ENCODE results near the gene TMOD3. TPM values are rescaled to one million over a fixed set of nuclear protein-coding genes. Genes with fewer than 3 reads are reported as not detected.

The TMOD3 gene
- total and polyA plus RNA-seq, 2 experiments from 2014 or later: 27.2 to 38.3 TPM

DNA sequence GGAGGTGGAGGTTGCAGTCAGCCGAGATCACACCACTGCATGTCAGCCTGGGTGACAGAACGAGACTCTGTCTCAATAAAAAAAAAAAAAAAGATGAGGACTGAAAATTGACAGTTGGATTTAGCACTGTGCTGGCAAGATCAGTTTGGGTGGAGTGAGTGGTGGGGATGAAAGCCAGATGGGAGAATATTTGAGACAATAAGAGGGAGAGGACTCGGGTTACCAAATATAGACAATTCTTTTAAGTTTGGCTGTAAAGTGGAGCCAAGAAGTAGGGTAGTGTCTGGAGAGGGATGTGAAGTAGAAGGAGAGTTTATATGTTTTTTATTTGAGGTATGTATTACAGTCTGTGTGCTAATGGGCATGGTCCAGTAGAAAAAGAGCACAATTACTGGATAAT, 20.4 kb downstream of the TMOD3 start:
- Histone ChIP-seq H3K9me2 (replicated peaks; ENCODE audit: insufficient read depth) (no peaks in the 10 kb centered on the region), H2AFZ (no peak overlapping the region), H3K27me3 (no peaks in the 10 kb centered on the region), H3K79me2 (peaks cover 100% of the 10 kb centered on the region), H3K27ac (no peak overlapping the region), H4K20me1 (ENCODE audit: insufficient read depth, poor library complexity, severe bottlenecking) (peaks cover 13% of the 10 kb centered on the region), H3K9me3 (ENCODE audit: low read depth) (no peaks in the 10 kb centered on the region), H3K36me3 (replicated peaks; ENCODE audit: insufficient read depth, low read depth) (no peaks in the 10 kb centered on the region), H3K4me3 (no peak overlapping the region), H3K4me2 (no peak overlapping the region), H3K4me1 (ENCODE audit: insufficient read depth) (peaks cover 14% of the 10 kb centered on the region)
- 80% methylated on average over 3 of the region's 3 CpGs for WGBS (ENCODE audit: low lambda C conversion rate, missing lambda C conversion rate)
- no peak for TF ChIP-seq EZH2 (IDR thresholded peaks at IDR 0.05; ENCODE audit: borderline replicate concordance)
- TF ChIP-seq, protein P1, sequence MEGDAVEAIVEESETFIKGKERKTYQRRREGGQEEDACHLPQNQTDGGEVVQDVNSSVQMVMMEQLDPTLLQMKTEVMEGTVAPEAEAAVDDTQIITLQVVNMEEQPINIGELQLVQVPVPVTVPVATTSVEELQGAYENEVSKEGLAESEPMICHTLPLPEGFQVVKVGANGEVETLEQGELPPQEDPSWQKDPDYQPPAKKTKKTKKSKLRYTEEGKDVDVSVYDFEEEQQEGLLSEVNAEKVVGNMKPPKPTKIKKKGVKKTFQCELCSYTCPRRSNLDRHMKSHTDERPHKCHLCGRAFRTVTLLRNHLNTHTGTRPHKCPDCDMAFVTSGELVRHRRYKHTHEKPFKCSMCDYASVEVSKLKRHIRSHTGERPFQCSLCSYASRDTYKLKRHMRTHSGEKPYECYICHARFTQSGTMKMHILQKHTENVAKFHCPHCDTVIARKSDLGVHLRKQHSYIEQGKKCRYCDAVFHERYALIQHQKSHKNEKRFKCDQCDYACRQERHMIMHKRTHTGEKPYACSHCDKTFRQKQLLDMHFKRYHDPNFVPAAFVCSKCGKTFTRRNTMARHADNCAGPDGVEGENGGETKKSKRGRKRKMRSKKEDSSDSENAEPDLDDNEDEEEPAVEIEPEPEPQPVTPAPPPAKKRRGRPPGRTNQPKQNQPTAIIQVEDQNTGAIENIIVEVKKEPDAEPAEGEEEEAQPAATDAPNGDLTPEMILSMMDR (IDR thresholded peaks at IDR 0.05; ENCODE audit: poor library complexity): no peak
- no peak for TF ChIP-seq EZH2phosphoT487 (IDR thresholded peaks at IDR 0.05; ENCODE audit: low read depth, severe bottlenecking, unreplicated experiment)
- DNase-seq (ENCODE audit: low spot score): no peak

DNA sequence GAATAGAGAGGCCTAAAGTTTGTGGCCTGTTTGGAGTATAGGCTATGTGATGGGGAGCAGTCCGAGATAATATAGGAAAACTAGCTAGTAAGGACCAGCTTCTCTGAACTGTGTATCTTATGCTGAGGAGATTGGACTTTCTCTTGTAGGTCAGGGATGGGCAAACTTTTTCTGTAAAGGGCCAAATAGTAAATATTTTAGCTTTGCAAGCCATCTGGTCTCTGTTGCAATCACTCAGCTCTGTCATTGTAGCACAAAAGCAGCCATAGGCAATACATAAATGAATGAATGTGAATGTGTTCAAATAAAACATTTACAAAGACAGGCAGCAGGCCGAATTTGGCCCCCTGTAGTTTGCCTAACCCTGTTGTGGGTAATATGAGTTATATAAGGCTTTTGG, 24.5 kb downstream of the TMOD3 start:
- H3K9me3 ChIP-seq (ENCODE audit: low read depth): no peaks in the 10 kb centered on the region
- no peak overlapping the region for H3K27ac ChIP-seq
- no peaks in the 10 kb centered on the region for H3K4me1 ChIP-seq (ENCODE audit: insufficient read depth)
- H3K4me2 ChIP-seq: no peak overlapping the region
- H2AFZ ChIP-seq: no peak overlapping the region
- H3K27me3 ChIP-seq: no peaks in the 10 kb centered on the region
- 83% methylated on average over 2 of the region's 2 CpGs for WGBS (ENCODE audit: low lambda C conversion rate, missing lambda C conversion rate)
- H3K36me3 ChIP-seq (replicated peaks; ENCODE audit: insufficient read depth, low read depth): no peaks in the 10 kb centered on the region
- H3K9me2 ChIP-seq (replicated peaks; ENCODE audit: insufficient read depth): no peaks in the 10 kb centered on the region
- TF ChIP-seq EZH2 (IDR thresholded peaks at IDR 0.05; ENCODE audit: borderline replicate concordance): no peak
- TF ChIP-seq, protein P1 (IDR thresholded peaks at IDR 0.05; ENCODE audit: poor library complexity): no peak
- no peak for TF ChIP-seq EZH2phosphoT487 (IDR thresholded peaks at IDR 0.05; ENCODE audit: low read depth, severe bottlenecking, unreplicated experiment)
- no peak for DNase-seq (ENCODE audit: low spot score)
- H4K20me1 ChIP-seq (ENCODE audit: insufficient read depth, poor library complexity, severe bottlenecking): peaks cover 13% of the 10 kb centered on the region
- H3K4me3 ChIP-seq: no peak overlapping the region
- peaks cover 92% of the 10 kb centered on the region for H3K79me2 ChIP-seq

GRCh38 chr15:51855612-51856011, 26.2 kb downstream of the TMOD3 start:
- no peaks in the 10 kb centered on the region for H3K4me1 ChIP-seq (ENCODE audit: insufficient read depth)
- WGBS (ENCODE audit: low lambda C conversion rate, missing lambda C conversion rate): 92% methylated on average over 1 of the region's 1 CpG
- DNase-seq (ENCODE audit: low spot score): no peak
- H3K36me3 ChIP-seq (replicated peaks; ENCODE audit: insufficient read depth, low read depth): no peaks in the 10 kb centered on the region
- no peaks in the 10 kb centered on the region for H3K9me3 ChIP-seq (ENCODE audit: low read depth)
- no peak overlapping the region for H3K4me2 ChIP-seq
- TF ChIP-seq, protein P1 (IDR thresholded peaks at IDR 0.05; ENCODE audit: poor library complexity): no peak
- no peak for TF ChIP-seq EZH2 (IDR thresholded peaks at IDR 0.05; ENCODE audit: borderline replicate concordance)
- no peak for TF ChIP-seq EZH2phosphoT487 (IDR thresholded peaks at IDR 0.05; ENCODE audit: low read depth, severe bottlenecking, unreplicated experiment)
- H4K20me1 ChIP-seq (ENCODE audit: insufficient read depth, poor library complexity, severe bottlenecking): peaks cover 13% of the 10 kb centered on the region
- no peak overlapping the region for H3K27ac ChIP-seq
- H3K27me3 ChIP-seq: no peaks in the 10 kb centered on the region
- H3K9me2 ChIP-seq (replicated peaks; ENCODE audit: insufficient read depth): no peaks in the 10 kb centered on the region
- peaks cover 92% of the 10 kb centered on the region for H3K79me2 ChIP-seq
- no peak overlapping the region for H2AFZ ChIP-seq
- H3K4me3 ChIP-seq: no peak overlapping the region
